GM21526 (cell line): ENCODE data around the gene POLR3GL.
"Not testable (repeated sequence)": the region's sequence is repeated elsewhere in the genome, so short reads cannot be mapped to it uniquely, and the experiment has no call there.

ENCODE experiments used
- ATAC-seq: cut with Tn5 transposase; IDR thresholded peaks from one replicate; pipeline ENCODE4 v1.9.1; 2021; ENCODE audit warnings: moderate library complexity; ENCODE audit not compliant: unreplicated experiment, low FRiP score

The POLR3GL gene

GRCh38 chr1:145964328-145965118, at the start of gene POLR3GL, which contains the start of gene ANKRD34A:
Gene POLR3GL, plus strand, starts transcription at chr1:145964690. Its CDS starts 10,176 bp downstream, at chr1:145974866.
Gene ANKRD34A, minus strand, starts transcription at chr1:145964575. Its CDS starts 2,816 bp downstream, at chr1:145961759.
- peak; percentile 79 for ATAC-seq

- ATAC-seq: no peak
These were observed 47.7 kb upstream of the POLR3GL start for GRCh38 chr1:145916745-145917144.

- no peak for ATAC-seq
These were observed 46.9 kb upstream of the POLR3GL start for GRCh38 chr1:145917595-145917994.

GRCh38 chr1:145918144-145918991, 46.1 kb upstream of the POLR3GL start, which contains the start of gene PEX11B:
Gene PEX11B, minus strand, starts transcription at chr1:145918717. Its CDS starts 29 bp downstream, at chr1:145918688.
- peak; percentile 81 for ATAC-seq

- ATAC-seq: no peak
These were observed 45.2 kb upstream of the POLR3GL start for GRCh38 chr1:145918992-145919939.

GRCh38 chr1:145920297-145920696, 44.2 kb upstream of the POLR3GL start:
- ATAC-seq: not testable (repeated sequence)

GRCh38 chr1:145922266-145922665, 42.2 kb upstream of the POLR3GL start:
- ATAC-seq: no peak

GRCh38 chr1:145926686-145927062, 37.8 kb upstream of the POLR3GL start:
- peak; percentile 8 for ATAC-seq

- peak; percentile 90 for ATAC-seq
These were observed 37.2 kb upstream of the POLR3GL start, which contains the start of gene RBM8A for GRCh38 chr1:145927063-145927886. Gene RBM8A, minus strand, starts transcription at chr1:145927484. Its CDS starts 58 bp downstream, at chr1:145927426.

GRCh38 chr1:145927916-145928643, 36.4 kb upstream of the POLR3GL start:
- no peak for ATAC-seq

- not testable (repeated sequence) for ATAC-seq
These were observed 31.9 kb upstream of the POLR3GL start for GRCh38 chr1:145932522-145933009.

- ATAC-seq: no peak
These were observed 28.8 kb upstream of the POLR3GL start for GRCh38 chr1:145935708-145936107.

GRCh38 chr1:145936247-145936646, 28.2 kb upstream of the POLR3GL start:
- no peak for ATAC-seq

- no peak for ATAC-seq
These were observed 27.1 kb upstream of the POLR3GL start for GRCh38 chr1:145937436-145937835.

GRCh38 chr1:145942405-145942804, 22.1 kb upstream of the POLR3GL start:
- ATAC-seq: no peak

- ATAC-seq: no peak
These were observed 21.6 kb upstream of the POLR3GL start for GRCh38 chr1:145942871-145943270.

- ATAC-seq: no peak
These were observed 20.0 kb upstream of the POLR3GL start for GRCh38 chr1:145944532-145944931.

- ATAC-seq: no peak
These were observed 18.0 kb upstream of the POLR3GL start for GRCh38 chr1:145946477-145946986.
